B cell (primary cell): ENCODE data around the gene CD40. TPM values are rescaled to one million over a fixed set of nuclear protein-coding genes. Genes with fewer than 3 reads are reported as not detected.
A peak's percentile ranks its signal among the peaks of the same experiment; 100 is the strongest.

ENCODE experiments used
- ATAC-seq: fragments of 200-7000 bp; cut with Tn5 transposase; one replicate; pipeline ENCODE4 v1.10.0; 2021; ENCODE audit warnings: low read depth, mild to moderate bottlenecking, moderate number of reproducible peaks, moderate library complexity
- CTCF ChIA-PET: fragments of 350-600 bp; sonication (Branson Sonifier 250); formaldehyde crosslinking; loops from one replicate; lab custom pipeline; 2021; ENCODE audit warnings: antibody characterized with exemption, inconsistent platforms; lab: Charles Lee
- POLR2A ChIA-PET: fragments of 350-600 bp; sonication (Branson Sonifier 250); formaldehyde crosslinking; loops from one replicate; lab custom pipeline; 2021; ENCODE audit warnings: antibody characterized with exemption; lab: Charles Lee
- DNase-seq: peaks from one replicate; pipeline ENCODE4 v3.0.0; 2013
- H2AFZ ChIP-seq: 2 replicates; pipeline ENCODE4 v1.6.1; 2012; ENCODE audit warnings: mild to moderate bottlenecking, low read depth, low read length; ENCODE audit not compliant: insufficient read depth, poor library complexity, severe bottlenecking
- H3K27ac ChIP-seq, 2 donors: 1 replicate in 1 of 2; 2 replicates in 1 of 2; pipeline ENCODE4 v1.5.1; 2012 to 2013; ENCODE audit warnings: low read length in 2 of 2, mild to moderate bottlenecking in 2 of 2, moderate library complexity in 1 of 2
- H3K27me3 ChIP-seq, 4 experiments: fragments of 200-600 bp in 1 of 4; sonication (generic) in 1 of 4; replicated peaks in 1 of 4; 1 replicate in 2 of 4; 2 replicates in 2 of 4; pipeline versions ENCODE4 v1.6.1 to v1.7.0; 2013 to 2016; ENCODE audit warnings: low read length in 3 of 4, mild to moderate bottlenecking in 2 of 4, mixed read lengths in 1 of 4, moderate library complexity in 1 of 4; ENCODE audit not compliant: insufficient read depth in 4 of 4, control insufficient read depth in 3 of 4; ENCODE audit errors: control extremely low read depth in 1 of 4
- H3K36me3 ChIP-seq, 2 experiments: replicated peaks in 1 of 2; 1 replicate in 1 of 2; 2 replicates in 1 of 2; pipeline versions ENCODE4 v1.6.1 to v1.7.1; 2013; ENCODE audit warnings: low read length in 1 of 2; ENCODE audit not compliant: insufficient read depth in 2 of 2, control insufficient read depth in 1 of 2; ENCODE audit errors: control extremely low read depth in 1 of 2, extremely low read depth in 1 of 2
- H3K4me1 ChIP-seq, 2 donors: fragments of 200-600 bp in 1 of 2; sonication (generic) in 1 of 2; 1 replicate in 1 of 2; 2 replicates in 1 of 2; pipeline versions ENCODE4 v1.5.1 to v1.6.1; 2013 to 2017; ENCODE audit warnings: low read length in 2 of 2; ENCODE audit not compliant: control insufficient read depth in 2 of 2, insufficient read depth in 2 of 2
- H3K4me2 ChIP-seq: replicated peaks from 2 replicates; pipeline ENCODE3; 2012; ENCODE audit warnings: mild to moderate bottlenecking, low read depth, low read length; ENCODE audit not compliant: poor library complexity, severe bottlenecking
- H3K4me3 ChIP-seq, 5 experiments: fragments of 200-600 bp in 1 of 5; sonication (generic) in 1 of 5; 1 replicate in 3 of 5; 2 replicates in 2 of 5; pipeline versions ENCODE4 v1.5.1 to v1.7.0; 2011 to 2016; ENCODE audit warnings: low read length in 4 of 5, mild to moderate bottlenecking in 4 of 5, low read depth in 2 of 5, control low read depth in 1 of 5, moderate library complexity in 1 of 5; ENCODE audit not compliant: insufficient read depth in 1 of 5; ENCODE audit errors: control extremely low read depth in 1 of 5, extremely low read depth in 1 of 5
- H3K79me2 ChIP-seq: fragments of 200-600 bp; sonication (generic); one replicate; pipeline ENCODE4 v1.6.0; 2016; ENCODE audit warnings: low read length; ENCODE audit not compliant: control insufficient read depth, insufficient read depth
- H3K9ac ChIP-seq: fragments of 200-600 bp; sonication (generic); 2 replicates; pipeline ENCODE4 v1.6.1; 2017; ENCODE audit warnings: mild to moderate bottlenecking, low read length, moderate library complexity
- H3K9me3 ChIP-seq, 3 donors: one replicate each; pipeline versions ENCODE4 v1.6.1 to v1.7.1; 2013; ENCODE audit warnings: low read length in 2 of 3; ENCODE audit not compliant: control insufficient read depth in 2 of 3, insufficient read depth in 1 of 3; ENCODE audit errors: control extremely low read depth in 1 of 3
- H4K20me1 ChIP-seq: 2 replicates; pipeline ENCODE4 v1.6.0; 2012; ENCODE audit warnings: mild to moderate bottlenecking, low read length; ENCODE audit not compliant: insufficient read depth, control insufficient read depth, poor library complexity, severe bottlenecking
- H3K27ac Mint-ChIP-seq: one replicate; pipeline ENCODE4 v1.8.0; 2021; ENCODE audit warnings: mixed read lengths
- H3K27me3 Mint-ChIP-seq: one replicate; pipeline ENCODE4 v1.8.0; 2021; ENCODE audit warnings: mixed read lengths
- H3K4me1 Mint-ChIP-seq: one replicate; pipeline ENCODE4 v1.8.0; 2021; ENCODE audit warnings: mixed read lengths
- H3K4me3 Mint-ChIP-seq: one replicate; pipeline ENCODE4 v1.8.0; 2021; ENCODE audit warnings: mixed read lengths
- H3K9me3 Mint-ChIP-seq: one replicate; pipeline ENCODE4 v1.8.0; 2022; ENCODE audit warnings: mixed read lengths; ENCODE audit not compliant: insufficient read depth
- CTCF ChIP-seq: fragments of 200-600 bp; IDR thresholded peaks from one replicate; pipeline ENCODE4 v1.8.0; 2022; ENCODE audit warnings: antibody characterized with exemption, mild to moderate bottlenecking
- EZH2 ChIP-seq: IDR thresholded peaks from 2 replicates; pipeline ENCODE4 v1.6.1; 2012; ENCODE audit warnings: borderline replicate concordance, low read depth, mild to moderate bottlenecking, moderate library complexity, low read length; ENCODE audit not compliant: insufficient read depth, poor library complexity, severe bottlenecking
- WGBS: methylation state at CpG from one replicate; pipeline ENCODE4 v1.1.5; 2013; ENCODE audit warnings: missing lambda C conversion rate; ENCODE audit not compliant: insufficient coverage; 5-methylcytosine and 5-hydroxymethylcytosine counted together
- intact Hi-C: fragments of 100-400 bp; cut with micrococcal nuclease; formaldehyde crosslinking; loops from one replicate; pipeline ENCODE4 v1.10.0; 2022
- polyA plus RNA-seq: library from polyadenylated mRNA; depleted of rRNA; stranded (reverse); fragments of >200 nt; gene quantifications from 2 replicates; pipeline ENCODE4 v1.2.3, GENCODE V29; 2012
- total RNA-seq, 2 donors: library from RNA; stranded (reverse); fragments of 120-200 nt in 1 of 2; gene quantifications; 1 replicate in 1 of 2; 2 replicates in 1 of 2; pipeline versions ENCODE4 v1.2.3 to v1.2.4, GENCODE V29; 2013 to 2022

The CD40 gene
- total and polyA plus RNA-seq, 2 donors (not counting 1 experiment from before 2014, with no cell fraction given) = 210 to 215 TPM

GRCh38 chr20:46108435-46108841 is 9.7 kb upstream of the CD40 start:
- H3K4me1 Mint-ChIP-seq = peaks cover 48% of the 10 kb centered on the region
- H3K4me2 ChIP-seq = peak overlapping the region; percentile 59

More at GRCh38 chr20:46108435-46108841, 9.7 kb upstream of the CD40 start:
- peak overlapping the region; percentile 9 for H3K9ac ChIP-seq
- TF ChIP-seq EZH2 (no peak), CTCF (peak; percentile 38)
- peaks cover 43 to 44% of the 10 kb centered on the region in 2 donors for H3K4me1 ChIP-seq
- CTCF ChIA-PET = interaction anchor here (1.0 to 2.9 kb wide), 11 partner anchors 9 to 138 kb away, joined by 3 to 20 read pairs (median 4); partner anchors contain the start of gene CD40
- POLR2A ChIA-PET = no interaction called here
- no peaks in the 10 kb centered on the region for H3K27me3 ChIP-seq
- DNase-seq (peak; percentile 89), ATAC-seq (peak; percentile 90)
- H3K27ac Mint-ChIP-seq = peak overlapping the region; percentile 86
- H3K27me3 Mint-ChIP-seq = no peaks in the 10 kb centered on the region
- intact Hi-C loops = loop anchor here (1.0 to 5.0 kb wide), 4 partner anchors 9 to 86 kb away; partner anchors contain the start of gene NCOA5
- H3K36me3 ChIP-seq = no peaks in the 10 kb centered on the region
- H3K27ac ChIP-seq = peak overlapping the region; percentile 85 to 89
- H4K20me1 ChIP-seq = no peaks in the 10 kb centered on the region
- H2AFZ ChIP-seq = peak overlapping the region; percentile 57
- H3K9me3 ChIP-seq = no peaks in the 10 kb centered on the region
- peak overlapping the region in 1 of 5 experiments; percentile 11 for H3K4me3 ChIP-seq
- WGBS = 16% methylated on average over 5 of the region's 5 CpGs
- H3K79me2 ChIP-seq = peaks cover 8% of the 10 kb centered on the region
- no peaks in the 10 kb centered on the region for H3K9me3 Mint-ChIP-seq
- peak overlapping the region; percentile 59 for H3K4me3 Mint-ChIP-seq
